HG03060 (cell line): Measurements from ENCODE around the gene VPS16.
"Not testable (repeated sequence)": the region's sequence is repeated elsewhere in the genome, so short reads cannot be mapped to it uniquely, and the experiment has no call there.

ENCODE experiments used
- ATAC-seq: cut with Tn5 transposase; IDR thresholded peaks from one replicate; pipeline ENCODE4 v1.9.1; 2021; ENCODE audit warnings: low read depth, moderate number of reproducible peaks; ENCODE audit not compliant: unreplicated experiment

VPS16 gene

DNA sequence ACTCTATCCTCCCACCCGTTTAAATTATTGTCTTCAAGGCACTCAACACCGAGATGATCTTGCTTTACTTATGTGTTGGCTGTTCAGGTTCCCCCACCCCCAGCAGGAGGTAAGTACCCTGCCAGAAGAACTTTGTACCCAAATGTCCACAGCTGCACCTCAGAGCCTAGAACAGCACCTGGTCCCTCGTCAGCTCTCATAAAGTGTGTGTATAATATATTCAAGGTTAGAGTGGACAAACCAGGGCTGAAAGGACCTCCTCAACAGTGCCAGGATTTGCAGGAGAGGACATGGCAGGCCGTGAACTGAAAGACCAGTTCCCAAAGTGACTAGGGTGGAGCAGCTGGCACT, 34.2 kb upstream of the VPS16 start:
- no peak for ATAC-seq

DNA sequence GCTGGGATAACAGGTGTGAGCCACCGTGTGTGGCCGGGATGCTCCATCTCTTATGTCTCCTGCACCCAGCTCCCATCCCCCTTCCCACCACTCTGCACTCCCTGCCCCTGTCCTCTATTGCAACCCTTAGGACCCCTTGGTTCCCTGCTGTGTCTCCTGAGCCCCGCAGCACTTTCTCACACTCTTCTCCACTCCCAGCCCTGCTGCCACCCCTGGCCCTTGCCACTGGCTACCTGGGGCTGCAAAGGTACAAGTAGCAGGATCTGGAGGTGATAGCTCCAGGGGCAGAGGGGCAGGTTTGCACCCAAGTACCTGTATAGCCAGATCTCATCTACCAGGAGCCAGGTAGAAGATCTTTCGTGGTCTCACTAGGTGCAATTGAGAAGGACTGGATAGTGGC, 33.5 kb upstream of the VPS16 start:
- ATAC-seq, result no peak

DNA sequence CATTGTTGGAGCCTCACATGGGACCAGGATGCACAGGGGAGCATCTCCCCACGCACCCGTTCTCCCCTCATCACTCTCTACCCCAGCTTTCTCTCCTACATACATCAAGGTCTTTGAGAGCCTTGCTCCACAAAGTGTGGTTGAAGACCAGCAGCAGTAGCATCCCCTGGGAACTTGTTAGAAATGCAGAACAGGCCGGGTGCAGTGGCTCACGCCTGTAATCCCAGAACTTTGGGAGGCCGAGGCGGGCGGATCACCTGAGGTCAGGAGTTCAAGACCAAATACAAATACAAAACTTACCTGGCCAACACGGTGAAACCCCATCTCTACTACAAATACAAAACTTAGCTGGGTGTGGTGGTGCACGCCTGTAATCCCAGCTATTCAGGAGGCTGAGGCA, 32.6 kb upstream of the VPS16 start:
- ATAC-seq, result not testable (repeated sequence)

DNA sequence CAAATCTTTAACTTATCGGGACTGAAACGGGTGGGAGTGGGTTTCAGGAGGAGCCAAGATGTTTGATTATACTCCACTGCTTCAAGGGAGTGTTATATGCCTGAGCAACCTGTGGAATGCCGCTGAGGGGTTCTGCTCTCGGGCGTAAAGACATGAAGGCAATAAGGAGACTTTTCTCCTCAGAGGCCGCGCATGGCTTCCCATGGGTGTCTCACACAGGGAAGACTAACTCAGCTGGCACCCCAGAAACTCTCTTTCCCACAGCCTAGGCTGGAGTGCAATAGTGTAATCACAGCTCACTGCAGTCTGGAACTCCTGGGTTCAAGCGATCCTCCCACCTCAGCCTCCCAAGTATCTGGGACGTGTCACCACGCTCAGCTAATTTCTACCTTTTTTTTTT, 30.9 kb upstream of the VPS16 start:
- no peak for ATAC-seq

DNA sequence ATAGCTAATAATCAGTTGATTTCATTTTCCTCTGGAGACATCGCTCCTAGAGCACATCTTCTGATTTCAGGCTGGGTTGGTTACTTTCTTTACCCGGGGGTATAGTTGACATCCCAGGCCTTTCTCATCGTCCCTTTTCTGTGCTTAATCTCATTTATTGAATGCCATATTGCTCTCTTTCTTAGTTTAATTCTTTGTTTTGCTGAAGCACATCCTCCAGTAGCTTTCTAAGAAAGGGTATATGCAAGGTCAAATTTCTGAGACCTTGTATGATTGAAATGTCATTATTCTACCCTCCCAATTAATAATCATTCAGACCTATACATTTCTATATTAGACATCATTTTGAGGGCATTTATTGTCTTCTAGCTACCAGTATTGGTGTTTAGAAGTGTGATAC, 28.4 kb upstream of the VPS16 start:
- ATAC-seq, result no peak

DNA sequence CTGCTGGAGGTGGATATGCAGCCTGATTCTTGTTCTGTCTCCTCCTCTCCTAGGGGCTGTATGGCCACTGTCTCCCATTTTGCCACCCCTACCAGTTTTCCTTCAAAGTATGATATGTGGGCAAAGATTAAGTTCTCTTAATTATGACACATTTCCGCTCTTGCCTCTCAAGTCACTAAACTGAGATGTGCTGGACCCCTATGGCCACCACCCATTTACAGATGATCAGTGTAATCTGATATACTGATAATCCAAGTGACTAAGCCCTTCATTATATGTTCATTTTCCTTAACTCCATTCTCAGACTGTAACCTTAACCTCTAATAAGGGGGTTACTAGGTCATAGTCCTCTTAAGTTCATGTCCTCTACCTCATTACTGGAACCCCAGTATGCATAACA, 26.5 kb upstream of the VPS16 start:
- ATAC-seq, result no peak

DNA sequence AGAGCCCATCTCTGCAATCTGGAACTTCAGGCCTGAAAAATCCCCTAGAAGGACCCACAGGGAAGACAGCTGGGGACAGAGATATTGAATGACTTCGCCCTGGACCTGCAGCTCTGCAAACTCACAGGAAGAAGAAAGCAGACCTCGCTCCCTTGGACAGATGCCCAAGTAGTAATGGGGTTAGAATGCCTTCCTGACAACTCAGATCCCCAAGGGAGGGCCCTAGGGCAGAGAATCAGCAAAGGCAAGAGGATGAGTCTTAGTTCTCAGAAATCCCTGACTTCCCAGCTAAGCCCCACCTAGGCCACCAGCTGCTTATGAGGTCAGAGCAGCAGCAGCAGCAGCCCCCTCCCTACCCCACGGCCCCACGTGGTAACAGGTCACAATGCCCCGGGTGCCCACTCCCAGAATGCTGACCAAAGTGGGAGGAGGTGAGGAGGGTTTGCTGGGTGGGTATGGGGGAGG, 25.9 kb upstream of the VPS16 start, which contains the start of gene C20orf141:
TSS of gene C20orf141 (plus strand) at position 401 of the 465 bp plus-strand sequence. CDS start 198 bp downstream, outside the sequence.
- no peak for ATAC-seq

DNA sequence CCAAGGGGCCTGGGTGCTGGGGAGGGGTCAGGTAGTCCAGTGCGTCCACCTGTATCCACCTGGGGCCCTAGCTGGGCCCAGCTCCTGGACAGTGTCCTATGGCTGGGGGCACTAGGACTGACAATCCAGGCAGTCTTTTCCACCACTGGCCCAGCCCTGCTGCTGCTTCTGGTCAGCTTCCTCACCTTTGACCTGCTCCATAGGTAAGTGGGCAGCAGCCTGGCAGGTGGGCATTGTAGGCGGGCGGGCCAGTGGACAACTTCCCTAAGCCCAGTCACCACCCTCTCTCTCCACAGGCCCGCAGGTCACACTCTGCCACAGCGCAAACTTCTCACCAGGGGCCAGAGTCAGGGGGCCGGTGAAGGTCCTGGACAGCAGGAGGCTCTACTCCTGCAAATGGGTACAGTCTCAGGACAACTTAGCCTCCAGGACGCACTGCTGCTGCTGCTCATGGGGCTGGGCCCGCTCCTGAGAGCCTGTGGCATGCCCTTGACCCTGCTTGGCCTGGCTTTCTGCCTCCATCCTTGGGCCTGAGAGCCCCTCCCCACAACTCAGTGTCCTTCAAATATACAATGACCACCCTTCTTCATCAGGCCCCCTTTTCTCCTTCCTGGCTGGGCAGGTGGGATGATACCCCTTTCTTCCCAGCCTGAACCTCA, 25.2 kb upstream of the VPS16 start:
- ATAC-seq, result no peak

DNA sequence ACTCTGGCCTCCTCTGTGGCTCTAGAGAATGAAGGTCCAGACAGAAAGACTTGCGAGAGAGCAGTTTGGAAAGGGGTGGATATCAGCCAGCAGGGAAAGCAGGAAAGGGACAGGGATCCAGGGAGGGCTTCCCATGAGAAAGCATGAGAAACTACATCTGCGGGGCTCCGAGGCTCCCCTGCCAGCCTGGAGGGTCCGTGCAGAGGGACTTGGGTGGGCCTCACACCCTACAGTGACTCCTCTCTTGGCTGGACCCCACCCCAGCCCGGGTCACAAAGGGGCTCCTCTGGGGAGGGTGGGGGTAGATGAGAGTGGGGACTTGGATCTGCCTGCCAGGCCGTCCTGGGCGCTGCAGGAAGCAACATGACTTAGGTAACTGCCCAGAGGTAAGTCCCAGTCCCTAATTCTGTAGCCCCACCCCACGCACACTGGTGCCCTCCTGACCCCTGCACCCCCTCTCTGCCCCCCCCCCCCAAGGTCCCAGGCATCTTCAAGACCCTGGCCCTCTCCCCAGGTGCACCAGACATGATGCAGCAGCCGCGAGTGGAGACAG, 24.4 kb upstream of the VPS16 start, which contains the start of gene TMEM239:
TSS of gene TMEM239 (plus strand) at position 335 of the 553 bp plus-strand sequence. CDS start at position 526, 191 bp downstream.
- no peak for ATAC-seq

DNA sequence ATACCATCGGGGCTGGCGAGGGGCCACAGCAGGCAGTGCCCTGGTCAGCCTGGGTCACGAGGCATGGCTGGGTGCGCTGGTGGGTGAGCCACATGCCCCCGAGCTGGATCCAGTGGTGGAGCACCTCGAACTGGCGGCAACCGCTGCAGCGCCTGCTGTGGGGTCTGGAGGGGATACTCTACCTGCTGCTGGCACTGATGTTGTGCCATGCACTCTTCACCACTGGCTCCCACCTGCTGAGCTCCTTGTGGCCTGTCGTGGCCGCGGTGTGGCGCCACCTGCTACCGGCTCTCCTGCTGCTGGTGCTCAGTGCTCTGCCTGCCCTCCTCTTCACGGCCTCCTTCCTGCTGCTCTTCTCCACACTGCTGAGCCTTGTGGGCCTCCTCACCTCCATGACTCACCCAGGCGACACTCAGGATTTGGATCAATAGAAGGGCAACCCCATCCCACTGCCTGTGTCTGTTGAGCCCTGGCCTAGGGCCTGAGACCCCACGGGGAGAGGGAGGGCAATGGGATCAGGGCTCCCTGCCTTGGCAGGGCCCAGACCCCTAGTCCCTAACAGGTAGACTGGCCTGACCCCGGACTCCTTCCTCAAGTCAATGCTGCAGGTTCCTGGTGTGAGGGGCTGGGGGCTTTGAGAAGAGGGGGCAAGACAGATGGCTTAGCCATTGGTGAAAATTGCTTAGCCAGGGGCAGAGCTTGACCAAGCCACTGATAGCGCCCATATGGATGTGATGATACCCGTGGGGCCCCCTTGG, 23.8 kb upstream of the VPS16 start:
- no peak for ATAC-seq

DNA sequence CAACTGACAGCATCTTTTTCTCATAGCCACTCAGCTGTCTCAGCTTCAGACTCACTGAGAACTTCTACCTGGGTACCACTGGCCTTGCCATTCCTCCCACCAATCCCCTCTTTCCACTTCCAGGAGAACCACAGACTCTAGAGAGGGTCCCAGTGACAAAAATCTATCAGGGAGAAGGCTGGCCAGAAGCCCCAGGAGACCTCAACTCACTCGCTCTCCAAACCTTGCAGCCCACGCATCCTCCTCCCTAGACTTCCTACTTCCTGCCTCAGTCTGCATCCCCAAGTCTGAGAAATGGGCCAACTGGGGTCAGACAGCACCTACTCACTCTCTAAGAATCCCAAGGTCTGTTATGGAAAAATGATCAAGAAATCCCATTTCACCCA, 23.2 kb upstream of the VPS16 start:
- ATAC-seq, result no peak

DNA sequence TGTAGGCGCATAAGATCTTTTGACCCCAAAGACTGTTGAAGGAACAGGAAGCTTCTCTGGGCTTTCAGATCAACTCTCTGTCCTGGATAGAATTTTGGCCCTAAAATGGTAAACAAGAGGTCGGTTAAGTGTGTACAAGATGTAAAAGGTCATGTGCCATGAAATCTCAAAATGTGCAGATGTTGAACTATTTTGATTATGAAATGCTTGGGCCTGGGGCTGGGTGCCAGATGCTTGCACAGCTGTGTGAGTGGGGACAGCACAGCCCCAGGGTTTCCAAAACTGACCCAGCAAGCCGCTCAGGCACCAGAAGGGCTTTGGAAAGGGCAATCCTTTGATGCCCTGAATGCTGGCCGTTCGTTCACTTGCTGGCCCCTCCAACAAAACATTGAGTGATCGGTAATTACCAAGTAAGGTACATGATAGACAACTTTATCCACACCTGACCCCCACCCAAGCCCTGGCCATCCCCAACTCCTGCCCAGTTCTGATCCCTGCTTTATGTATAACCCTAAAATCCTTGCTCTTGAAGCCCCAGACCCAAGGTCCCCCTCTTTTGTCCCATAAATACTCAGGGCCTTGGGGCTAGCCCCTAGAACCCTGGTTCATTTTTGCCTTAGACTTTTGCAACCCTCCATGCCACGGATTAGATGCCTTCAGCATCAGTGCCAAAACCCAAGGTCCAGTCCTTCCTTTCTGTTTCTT, 22.5 kb upstream of the VPS16 start:
- no peak for ATAC-seq

DNA sequence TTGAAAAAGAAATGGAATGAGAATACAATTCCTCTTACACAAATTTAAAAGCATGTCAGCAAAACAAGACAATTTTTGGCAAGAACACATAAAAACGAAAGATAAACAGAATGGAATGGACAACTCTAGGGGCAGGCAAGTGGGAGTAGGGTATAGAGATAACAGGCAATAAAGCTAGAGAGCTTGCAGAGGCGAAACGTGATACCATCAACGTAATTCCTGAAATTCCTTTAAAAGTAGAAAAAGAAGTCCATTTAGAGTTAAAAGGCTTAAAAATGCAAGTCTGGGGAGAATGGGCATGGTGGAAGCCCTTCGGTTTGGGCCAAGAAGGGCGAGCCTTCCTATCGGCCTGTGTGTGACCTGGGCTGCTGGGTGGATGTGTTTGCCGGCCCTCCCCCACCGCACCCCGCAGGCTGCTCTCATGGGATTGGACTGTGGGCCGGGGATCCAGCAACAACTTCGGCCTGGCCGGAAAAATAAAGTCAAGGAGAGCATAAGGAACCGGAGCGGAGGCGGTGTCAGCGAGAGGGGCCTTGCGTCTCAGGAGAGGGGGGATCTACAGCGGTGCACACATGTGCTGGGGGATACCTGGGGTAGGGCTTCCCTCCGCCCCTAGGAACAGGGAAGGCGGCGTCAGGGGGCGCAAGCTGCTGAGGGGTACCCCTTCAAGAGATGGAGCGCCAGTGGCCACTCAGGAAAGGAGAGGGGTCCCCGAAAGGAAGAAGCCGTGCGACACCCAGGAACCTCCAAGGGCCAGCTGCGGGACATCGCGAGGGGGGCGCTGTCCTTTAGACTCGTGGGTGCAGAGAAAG, 20.3 kb upstream of the VPS16 start:
- ATAC-seq, result no peak

DNA sequence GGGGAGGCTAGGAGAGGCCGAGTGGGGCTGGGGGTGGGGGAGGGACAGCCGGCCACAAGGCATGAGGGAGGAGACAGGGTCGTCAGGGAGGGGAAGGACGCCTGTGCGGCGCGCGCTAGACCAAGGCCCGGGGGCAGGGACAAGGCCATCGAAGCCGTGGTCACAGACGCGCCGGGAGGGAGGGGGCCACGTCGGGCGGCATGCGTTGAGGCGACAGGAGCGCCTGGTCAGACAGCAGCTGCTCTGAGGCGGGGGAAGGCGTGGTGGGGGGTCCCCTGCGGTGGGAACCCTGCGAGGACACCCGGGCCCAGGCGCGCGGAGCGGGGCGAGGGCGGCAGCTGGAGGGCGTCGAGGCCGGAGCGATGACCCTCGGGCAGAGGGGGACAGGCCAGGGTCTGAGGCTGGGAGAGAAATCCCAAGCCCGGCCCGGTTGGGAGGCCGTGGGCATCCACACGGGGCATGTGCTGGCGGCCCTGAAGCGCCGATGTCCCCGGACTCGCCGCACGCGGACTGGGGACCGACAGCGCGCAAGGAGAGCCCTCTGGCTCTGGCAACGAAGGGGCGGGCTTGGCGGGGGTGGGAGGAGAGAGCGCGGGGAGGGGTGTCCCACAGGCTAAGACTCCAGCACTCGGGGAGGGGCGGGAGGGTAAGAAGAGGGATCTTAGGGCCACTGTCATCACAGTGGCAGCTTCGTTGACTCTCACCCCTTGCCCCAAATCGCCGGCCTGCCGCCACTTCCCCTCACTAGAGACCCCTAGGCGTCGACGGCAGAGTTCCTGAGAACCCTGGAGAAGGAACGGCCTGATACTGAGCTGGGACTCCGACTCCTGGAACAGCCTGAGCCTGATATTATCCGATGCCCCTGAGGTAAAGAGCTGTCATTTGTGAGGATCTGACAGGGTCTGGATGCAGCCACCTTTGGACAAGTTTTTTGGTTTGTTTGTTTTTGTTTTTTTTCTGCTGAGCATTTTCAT, 19.4 kb upstream of the VPS16 start:
- ATAC-seq, result no peak

DNA sequence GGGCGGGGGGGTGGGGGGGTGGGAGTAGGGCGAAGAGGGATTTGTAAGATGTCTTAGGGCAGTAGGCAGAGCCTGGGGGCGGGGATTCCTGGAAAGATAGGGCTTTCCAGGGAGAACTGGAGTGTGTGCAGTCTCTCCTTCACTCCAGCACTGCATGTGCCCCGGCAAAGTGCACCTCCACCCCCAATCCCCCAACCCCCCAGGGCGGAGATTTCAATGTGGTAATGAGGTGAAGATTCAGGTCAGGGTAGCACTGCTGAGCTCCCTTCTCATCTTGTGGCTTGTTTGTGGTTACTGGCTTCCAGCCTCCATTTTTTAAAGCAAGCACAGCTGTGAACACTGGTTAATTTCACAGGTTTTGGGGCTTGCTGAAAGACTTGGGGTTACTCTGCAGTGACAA, 18.5 kb upstream of the VPS16 start:
- no peak for ATAC-seq

DNA sequence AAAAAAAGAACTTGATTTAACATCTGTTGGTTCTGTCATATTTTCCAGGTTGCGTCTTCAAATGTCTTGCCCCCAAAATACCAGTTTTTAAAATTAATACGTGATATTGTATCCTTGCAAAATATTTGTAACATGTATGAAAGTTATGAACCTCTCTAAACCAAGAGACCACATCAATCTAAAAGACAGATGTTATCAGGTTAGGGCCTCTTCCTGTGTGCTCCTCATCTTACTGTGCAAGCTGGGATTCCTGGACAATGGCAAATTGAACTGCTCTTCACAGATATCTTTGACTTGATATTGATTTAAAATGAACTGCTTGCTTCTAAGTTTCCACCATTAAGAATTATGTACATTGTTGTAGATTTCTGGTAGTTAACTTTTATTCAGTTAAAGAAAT, 14.8 kb upstream of the VPS16 start:
- ATAC-seq, result no peak

DNA sequence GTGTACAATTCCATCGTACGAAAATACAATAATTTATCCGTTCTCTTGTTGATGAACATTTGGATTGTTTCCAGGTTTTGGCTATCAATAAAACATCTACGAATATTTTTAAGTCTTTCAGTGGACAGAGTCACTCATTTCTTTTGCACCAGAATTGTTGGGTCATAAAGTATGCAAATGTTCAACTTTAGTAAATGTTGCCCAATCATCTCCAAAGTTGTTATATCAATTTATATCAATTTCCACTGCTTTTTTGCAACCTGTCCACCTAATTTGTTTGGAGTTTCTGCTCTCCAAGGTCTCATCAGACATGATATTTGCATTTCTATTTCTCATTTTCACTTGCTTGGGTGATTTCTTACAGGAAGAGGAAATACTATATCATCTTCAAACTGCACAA, 13.9 kb upstream of the VPS16 start:
- ATAC-seq, result no peak

DNA sequence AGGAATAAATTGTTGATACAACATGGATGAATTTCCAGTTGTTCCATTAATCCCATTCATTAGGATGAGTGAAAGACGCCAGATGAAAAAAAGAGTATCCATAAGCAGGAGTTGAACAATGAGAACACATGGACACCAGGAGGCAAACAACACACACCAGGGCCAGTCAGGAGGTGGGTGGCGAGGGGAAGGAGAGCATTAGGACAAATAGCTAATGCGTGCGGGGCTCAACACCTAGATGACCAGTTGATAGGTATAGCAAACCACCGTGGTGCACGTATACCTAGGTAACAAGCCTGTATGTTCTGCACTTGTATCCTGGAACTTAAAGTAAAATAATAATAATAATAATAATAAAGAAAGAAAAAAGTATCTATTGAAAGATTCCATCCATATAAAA, 11.2 kb upstream of the VPS16 start:
- no peak for ATAC-seq

DNA sequence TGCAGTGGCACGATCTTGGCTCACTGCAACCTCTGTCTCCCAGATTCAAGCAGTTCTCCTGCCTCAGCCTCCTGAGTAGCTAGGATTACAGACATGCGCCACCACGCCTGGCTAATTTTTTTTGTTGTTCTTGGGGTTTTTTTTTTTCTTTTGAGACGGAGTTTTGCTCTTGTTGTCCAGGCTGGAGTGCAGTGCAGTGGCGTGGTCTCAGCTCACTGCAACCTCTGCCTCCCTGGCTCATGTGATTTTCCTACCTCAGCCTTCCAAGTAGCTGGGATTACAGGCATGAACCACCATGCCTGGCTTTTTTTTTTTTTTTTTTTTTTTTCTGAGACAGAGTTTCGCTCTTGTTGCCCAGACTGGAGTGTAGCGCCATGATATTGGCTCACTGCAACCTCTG, 9.3 kb upstream of the VPS16 start:
- ATAC-seq, result not testable (repeated sequence)
